Uterus (tissue), 2 donors: ENCODE results near the gene LRRC3C.

ENCODE experiments used
- POLR2A ChIP-seq, 2 donors: fragments of 450-650 bp; IDR thresholded peaks; one replicate each; pipeline ENCODE4 v1.6.1; 2016; ENCODE audit warnings: antibody characterized with exemption in 2 of 2, mild to moderate bottlenecking in 1 of 2, moderate library complexity in 1 of 2
- TF ChIP-seq, protein P1 (sequence below), 4 experiments: fragments of 200-600 bp in 2 of 4; fragments of 450-650 bp in 2 of 4; sonication (generic) in 2 of 4; IDR thresholded peaks; one replicate each; pipeline ENCODE4 v1.5.1; 2016 to 2019; ENCODE audit warnings: antibody characterized with exemption in 4 of 4, mild to moderate bottlenecking in 2 of 4, moderate library complexity in 1 of 4

- TF ChIP-seq, protein P1, sequence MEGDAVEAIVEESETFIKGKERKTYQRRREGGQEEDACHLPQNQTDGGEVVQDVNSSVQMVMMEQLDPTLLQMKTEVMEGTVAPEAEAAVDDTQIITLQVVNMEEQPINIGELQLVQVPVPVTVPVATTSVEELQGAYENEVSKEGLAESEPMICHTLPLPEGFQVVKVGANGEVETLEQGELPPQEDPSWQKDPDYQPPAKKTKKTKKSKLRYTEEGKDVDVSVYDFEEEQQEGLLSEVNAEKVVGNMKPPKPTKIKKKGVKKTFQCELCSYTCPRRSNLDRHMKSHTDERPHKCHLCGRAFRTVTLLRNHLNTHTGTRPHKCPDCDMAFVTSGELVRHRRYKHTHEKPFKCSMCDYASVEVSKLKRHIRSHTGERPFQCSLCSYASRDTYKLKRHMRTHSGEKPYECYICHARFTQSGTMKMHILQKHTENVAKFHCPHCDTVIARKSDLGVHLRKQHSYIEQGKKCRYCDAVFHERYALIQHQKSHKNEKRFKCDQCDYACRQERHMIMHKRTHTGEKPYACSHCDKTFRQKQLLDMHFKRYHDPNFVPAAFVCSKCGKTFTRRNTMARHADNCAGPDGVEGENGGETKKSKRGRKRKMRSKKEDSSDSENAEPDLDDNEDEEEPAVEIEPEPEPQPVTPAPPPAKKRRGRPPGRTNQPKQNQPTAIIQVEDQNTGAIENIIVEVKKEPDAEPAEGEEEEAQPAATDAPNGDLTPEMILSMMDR (IDR thresholded peaks at IDR 0.05) = no peak
- no peak for TF ChIP-seq POLR2A (IDR thresholded peaks at IDR 0.05)
These were observed 52.4 kb downstream of the LRRC3C start for GRCh38 chr17:39979893-39980350.
